ENCODE results near the gene NPAS1.

- TF ChIP-seq REST (IDR thresholded peaks at IDR 0.05; ENCODE audit: unreplicated experiment) (no peak), CTCF (conservative IDR thresholded peaks at IDR 0.05; ENCODE audit: low read depth in 2 of 2) (no peak)
Observed at GRCh38 chr19:47039239-47039874, 19.7 kb downstream of the NPAS1 start.

All from GM23338 (cell line).